ENCODE measurements around the gene MBOAT1. TPM values are rescaled to one million over a fixed set of nuclear protein-coding genes. Genes with fewer than 3 reads are reported as not detected.

Gene MBOAT1
- polyA plus RNA-seq, 1 donor, result 29.7 TPM

GRCh38 chr6:20099156-20099555 is 113.1 kb downstream of the MBOAT1 start:
- DNase-seq, result no peak

GRCh38 chr6:20098267-20098876 is 113.9 kb downstream of the MBOAT1 start:
- no peak for DNase-seq

GRCh38 chr6:20096536-20096935 is 115.7 kb downstream of the MBOAT1 start:
- DNase-seq, result no peak

- no peak for DNase-seq
Measured at GRCh38 chr6:20095436-20095835, 116.8 kb downstream of the MBOAT1 start.

- peak; percentile 77 for DNase-seq
Measured at GRCh38 chr6:20092071-20092566, 120.2 kb downstream of the MBOAT1 start.

- no peak for DNase-seq
Measured at GRCh38 chr6:20086992-20087391, 125.3 kb downstream of the MBOAT1 start.

- no peak for DNase-seq
Measured at GRCh38 chr6:20085817-20086216, 126.5 kb downstream of the MBOAT1 start.

GRCh38 chr6:20084411-20084810 is 127.9 kb downstream of the MBOAT1 start:
- DNase-seq, result no peak

GRCh38 chr6:20071998-20072397 is 140.3 kb downstream of the MBOAT1 start:
- no peak for DNase-seq

GRCh38 chr6:20070047-20070446 is 142.2 kb downstream of the MBOAT1 start:
- no peak for DNase-seq

- DNase-seq, result no peak
Measured at GRCh38 chr6:20069021-20069522, 143.2 kb downstream of the MBOAT1 start.

GRCh38 chr6:20068421-20068988 is 143.8 kb downstream of the MBOAT1 start:
- no peak for DNase-seq

GRCh38 chr6:20061952-20062351 is 150.3 kb downstream of the MBOAT1 start:
- no peak for DNase-seq

- DNase-seq, result no peak
Measured at GRCh38 chr6:20060252-20060651, 152.0 kb downstream of the MBOAT1 start.

GRCh38 chr6:20058912-20059311 is 153.4 kb downstream of the MBOAT1 start:
- no peak for DNase-seq

- no peak for DNase-seq
Measured at GRCh38 chr6:20058121-20058905, 154.0 kb downstream of the MBOAT1 start.

- DNase-seq, result peak; percentile 81
Measured at GRCh38 chr6:20056350-20056992, 155.8 kb downstream of the MBOAT1 start.

GRCh38 chr6:20055916-20056315 is 156.4 kb downstream of the MBOAT1 start:
- DNase-seq, result no peak

Measured in left kidney (tissue), 2 donors.